ENCODE data around the gene RTCB.
"Not testable (repeated sequence)": the region's sequence is repeated elsewhere in the genome, so short reads cannot be mapped to it uniquely, and the experiment has no call there.

The RTCB gene

GRCh38 chr22:32385681-32386080, 26.4 kb downstream of the RTCB start:
- DNase-seq, result no peak

- DNase-seq, result peak; percentile 21
These were observed 31.1 kb downstream of the RTCB start for GRCh38 chr22:32380991-32381390.

- no peak for DNase-seq
These were observed 33.3 kb downstream of the RTCB start for GRCh38 chr22:32378707-32379272.

- DNase-seq, result no peak
These were observed 35.4 kb downstream of the RTCB start for GRCh38 chr22:32376681-32377080.

DNA sequence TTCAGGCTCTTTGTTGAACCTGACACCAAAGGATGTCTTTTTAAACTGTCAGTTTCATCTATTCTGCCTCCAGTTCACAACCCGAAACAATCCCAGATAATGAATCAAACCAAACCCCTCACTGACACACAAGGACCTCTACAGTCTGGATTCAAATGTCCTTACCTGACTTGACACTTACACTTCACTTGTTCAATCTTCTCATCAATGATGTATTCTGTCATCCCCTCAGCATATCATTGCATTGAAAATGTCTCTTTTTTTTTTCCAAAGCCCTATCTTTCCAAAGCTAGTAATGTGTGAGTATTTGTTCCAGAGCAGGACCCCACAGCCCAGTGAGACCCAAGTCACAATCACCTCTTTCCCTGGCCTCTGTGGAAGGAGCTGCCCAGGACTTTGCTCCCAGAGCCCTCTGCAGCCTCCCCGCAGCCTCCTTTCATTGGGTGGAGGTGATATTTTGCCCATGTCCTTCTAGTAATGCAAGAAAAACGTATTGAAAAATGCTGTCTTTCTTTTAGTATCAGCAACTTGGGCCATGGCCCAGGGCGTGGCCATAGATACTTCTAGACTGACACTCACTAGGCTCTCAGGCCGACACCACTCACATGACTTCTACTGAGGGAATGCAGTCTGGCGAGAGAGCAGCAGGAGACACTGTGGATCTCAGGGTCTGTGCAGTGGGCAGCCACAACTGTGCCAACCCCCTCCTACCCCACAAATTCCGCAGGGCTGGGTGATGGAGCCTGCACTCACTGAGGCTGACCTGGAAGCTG, 36.2 kb downstream of the RTCB start:
- DNase-seq, result no peak

- no peak for DNase-seq
These were observed 47.8 kb downstream of the RTCB start for GRCh38 chr22:32364210-32364609.

DNA sequence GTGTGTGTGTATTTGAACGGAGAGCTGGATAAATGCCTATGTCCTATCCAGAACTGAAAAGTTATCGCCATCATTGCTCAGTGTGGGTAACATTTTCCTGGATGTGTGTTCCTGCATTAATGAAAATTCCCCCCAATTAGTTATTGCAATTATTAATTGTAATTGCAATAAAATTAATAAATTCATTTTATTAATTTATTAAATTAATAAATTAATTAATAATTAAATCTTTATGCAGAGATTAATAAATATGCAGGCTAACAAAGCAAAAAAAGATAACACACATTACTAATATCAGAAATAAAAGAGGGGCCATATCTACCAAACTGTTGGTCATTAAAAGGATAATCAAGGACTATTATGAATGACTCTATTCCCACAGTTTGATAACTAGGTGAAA, 50.8 kb downstream of the RTCB start:
- no peak for DNase-seq

- DNase-seq, result not testable (repeated sequence)
These were observed 52.0 kb downstream of the RTCB start for GRCh38 chr22:32360096-32360495.

- DNase-seq, result not testable (repeated sequence)
These were observed 54.5 kb downstream of the RTCB start, which contains the start of gene RFPL3 for GRCh38 chr22:32357567-32357966. Gene RFPL3 (plus strand): TSS chr22:32357867. CDS start chr22:32358072, 205 bp downstream.

GRCh38 chr22:32355760-32356159, 56.3 kb downstream of the RTCB start:
- DNase-seq, result no peak

- DNase-seq, result no peak
These were observed 57.4 kb downstream of the RTCB start for GRCh38 chr22:32354360-32355351.

DNA sequence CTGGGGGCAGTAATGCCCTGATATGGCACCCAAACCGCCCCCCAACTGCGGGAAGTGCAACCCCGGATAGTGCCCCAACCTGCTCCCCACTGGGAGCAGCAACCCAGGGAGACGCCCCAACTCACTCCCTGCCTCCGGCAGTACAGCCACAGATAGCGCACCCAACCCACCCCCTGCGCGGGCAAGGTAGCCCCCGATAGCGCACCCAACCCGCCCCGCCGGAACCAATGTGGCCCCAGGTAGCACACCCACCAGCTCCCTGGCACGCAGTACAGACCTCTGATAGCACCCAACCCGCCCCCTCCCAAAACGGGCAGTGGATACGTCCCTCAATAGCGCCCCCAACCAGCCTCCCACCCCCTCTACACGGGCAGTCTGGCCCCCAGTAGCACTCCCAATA, 58.2 kb downstream of the RTCB start:
- no peak for DNase-seq

DNA sequence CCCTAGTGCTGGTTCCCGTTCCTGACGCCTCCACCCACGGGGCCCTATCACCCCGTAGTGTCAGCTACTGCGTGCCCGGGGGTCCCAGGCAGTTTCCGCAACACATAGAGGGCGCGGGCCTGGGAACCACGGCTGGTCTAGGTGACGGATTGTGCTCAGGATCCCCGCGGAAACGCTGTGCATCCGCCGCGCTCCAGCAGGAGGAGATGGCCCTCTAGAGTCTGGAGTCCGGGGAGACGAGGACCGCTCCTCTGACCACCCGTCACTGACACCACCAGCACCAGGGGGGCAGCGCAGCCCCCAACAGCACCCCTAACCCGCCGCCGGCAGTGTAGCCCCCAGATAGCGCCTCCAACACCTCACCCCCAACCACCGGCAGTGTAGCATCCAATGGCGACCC, 58.8 kb downstream of the RTCB start:
- no peak for DNase-seq

GRCh38 chr22:32352681-32353080, 59.4 kb downstream of the RTCB start:
- no peak for DNase-seq

GRCh38 chr22:32351875-32352274, 60.2 kb downstream of the RTCB start:
- DNase-seq, result not testable (repeated sequence)

DNA sequence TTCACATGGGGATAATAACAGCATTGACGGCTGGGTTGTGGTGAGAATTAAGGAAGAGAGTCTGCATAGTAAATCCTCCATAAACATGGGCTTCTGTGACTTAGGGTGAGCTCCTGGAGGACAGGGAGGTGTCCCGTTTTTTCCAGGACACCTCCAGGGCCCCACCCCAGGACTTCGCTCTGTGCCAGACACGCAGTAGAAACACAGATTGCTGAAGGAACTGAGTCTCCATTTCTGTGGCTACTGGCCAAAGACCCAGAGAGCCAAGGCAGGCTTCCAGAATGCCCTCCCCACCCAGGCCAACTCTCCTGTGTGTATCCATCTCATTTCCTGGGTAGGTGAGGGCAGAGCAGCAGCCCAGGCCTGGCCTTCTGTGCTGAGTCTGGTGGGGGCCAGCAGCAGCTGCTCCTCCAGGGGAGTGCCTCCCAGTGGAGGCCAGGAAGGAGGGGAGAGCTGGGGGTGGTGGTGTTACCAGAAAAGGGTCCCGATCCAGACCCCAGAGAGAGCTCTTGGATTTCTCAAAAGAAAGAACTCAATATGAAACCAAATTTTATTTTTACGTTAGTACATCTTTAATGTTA, 63.9 kb downstream of the RTCB start:
- DNase-seq, result no peak

DNA sequence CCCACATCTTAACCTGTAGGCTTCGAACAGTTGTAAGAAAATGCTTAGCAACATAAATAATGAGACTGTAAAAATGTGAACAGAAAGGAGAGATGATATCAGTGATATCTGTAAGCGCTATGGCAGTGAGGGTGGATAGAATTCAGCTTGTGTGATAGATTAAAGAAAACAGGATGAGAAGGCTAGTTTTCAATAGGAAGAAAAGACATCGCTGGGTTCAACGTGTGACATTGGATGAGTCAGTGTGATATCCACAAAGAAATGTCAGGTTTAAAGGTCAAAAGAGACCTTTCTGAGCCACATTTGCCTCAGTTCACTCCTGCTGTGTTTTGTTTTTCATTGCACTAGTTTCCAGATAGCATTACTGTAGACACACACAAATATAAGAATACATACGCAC, 68.1 kb downstream of the RTCB start:
- no peak for DNase-seq

DNA sequence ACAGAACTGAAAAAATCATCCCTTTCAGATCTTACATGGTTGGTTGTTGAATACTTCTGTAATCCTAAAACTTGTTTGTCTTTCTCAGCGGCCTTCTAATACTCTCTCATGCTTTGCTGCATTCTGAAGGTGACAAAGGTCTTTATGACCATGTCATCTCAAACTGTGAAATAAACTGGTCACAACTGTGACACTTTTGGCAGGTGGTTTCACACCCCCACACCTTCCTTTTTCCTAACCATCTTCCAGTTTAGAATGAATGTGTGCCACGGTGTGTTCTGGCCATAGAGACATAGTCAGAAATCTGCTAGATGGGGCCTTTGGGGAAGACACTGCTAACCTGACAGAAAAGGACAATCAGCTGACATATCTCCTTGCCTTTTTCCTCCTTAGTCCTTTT, 69.1 kb downstream of the RTCB start:
- DNase-seq, result no peak

DNA sequence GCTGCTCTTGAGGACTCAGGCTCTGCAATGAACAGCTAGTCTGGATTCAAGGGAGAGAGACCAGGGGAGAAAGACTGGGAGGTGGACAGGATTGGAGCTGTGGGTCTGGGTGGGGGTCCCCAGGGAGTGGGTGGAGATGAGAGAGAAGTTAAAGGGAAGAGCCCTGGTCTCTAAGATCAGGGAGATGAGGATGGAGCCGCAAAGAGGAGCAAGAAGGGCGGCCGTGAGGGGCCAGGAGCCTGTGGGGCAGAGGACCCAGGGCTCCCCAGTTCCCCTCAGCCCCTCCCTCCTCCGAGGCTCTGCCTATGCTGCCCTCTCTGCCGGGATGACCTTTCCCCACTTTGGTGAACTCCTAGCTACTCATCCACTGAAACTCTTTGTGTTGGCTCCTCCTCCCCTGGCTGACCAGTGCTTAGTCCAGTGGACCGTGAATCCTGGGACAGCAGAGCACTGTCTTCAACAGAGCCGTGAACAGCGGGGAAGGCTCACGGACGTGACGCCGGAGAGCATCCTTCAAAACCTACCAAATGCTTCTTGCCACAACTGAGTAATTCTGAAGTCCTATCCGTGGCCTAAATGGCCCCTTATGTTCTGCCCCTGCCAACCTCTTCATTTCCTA, 70.8 kb downstream of the RTCB start:
- DNase-seq, result no peak

- DNase-seq, result no peak
These were observed 71.6 kb downstream of the RTCB start for GRCh38 chr22:32340411-32340810.

DNA sequence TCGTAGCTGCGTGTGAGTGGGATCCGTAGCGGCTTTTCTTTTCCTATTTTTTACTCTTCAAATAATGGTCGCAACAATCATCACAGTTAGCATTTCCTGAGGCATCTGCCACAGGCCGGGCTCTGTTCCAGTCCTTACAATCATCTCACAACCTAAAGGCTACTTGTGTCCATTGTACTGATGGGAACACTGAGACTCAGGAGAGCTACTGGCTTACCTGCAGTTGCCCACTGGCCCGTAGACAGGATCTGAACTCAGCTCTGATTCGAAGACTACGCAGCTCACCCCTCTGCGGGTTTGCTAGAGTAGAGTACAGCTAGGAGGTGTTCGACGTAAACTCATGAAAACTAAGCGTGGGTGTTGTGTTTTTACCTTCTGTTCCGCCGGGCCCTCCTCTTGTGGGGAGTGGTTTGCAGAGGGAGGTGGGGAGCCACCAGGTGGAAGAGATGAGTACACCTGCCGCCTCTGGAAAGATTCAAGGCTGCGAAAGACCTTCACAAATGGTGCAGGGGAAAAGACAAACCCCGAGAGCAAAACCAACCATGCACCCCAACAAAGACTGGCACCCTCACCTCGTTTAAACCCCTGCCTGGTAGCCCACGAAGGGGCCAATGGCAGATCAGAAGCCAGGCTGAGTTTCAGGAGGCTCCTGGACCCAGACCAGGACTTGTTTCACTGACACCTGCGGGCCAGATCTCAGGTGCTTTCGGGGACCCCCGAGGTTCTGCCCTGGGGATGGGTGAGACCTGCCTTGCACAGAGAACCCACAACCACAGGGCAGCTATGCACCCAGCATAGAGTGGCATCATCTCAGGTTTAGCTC, 72.6 kb downstream of the RTCB start:
- no peak for DNase-seq

DNA sequence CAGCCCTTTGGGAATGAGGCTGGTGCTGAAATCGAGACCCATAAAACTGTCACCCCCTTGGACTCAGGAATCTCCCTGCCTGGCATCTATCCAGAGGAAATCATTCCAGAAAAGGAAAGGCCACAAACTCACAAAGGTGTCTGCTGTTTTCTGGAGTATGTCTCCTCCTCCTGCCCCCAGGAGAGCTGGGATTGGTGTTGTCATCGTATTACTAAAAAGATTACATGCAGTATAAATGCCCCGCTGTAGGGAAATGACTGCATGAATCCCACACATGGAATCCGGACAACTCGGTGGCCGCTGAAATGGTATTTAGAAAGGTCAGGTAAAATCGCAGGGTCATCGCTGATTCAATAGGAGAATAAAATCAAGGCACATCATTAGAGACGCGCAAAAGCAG, 73.3 kb downstream of the RTCB start:
- DNase-seq, result no peak
